A204.1 (cell line): ENCODE measurements around the gene CCDC24.

Experiments
- FAIRE-seq: peaks from 2 replicates; lab custom pipeline; 2012; peaks lifted over from hg19 to GRCh38; lab: Jason Lieb, UNC

Gene CCDC24

DNA sequence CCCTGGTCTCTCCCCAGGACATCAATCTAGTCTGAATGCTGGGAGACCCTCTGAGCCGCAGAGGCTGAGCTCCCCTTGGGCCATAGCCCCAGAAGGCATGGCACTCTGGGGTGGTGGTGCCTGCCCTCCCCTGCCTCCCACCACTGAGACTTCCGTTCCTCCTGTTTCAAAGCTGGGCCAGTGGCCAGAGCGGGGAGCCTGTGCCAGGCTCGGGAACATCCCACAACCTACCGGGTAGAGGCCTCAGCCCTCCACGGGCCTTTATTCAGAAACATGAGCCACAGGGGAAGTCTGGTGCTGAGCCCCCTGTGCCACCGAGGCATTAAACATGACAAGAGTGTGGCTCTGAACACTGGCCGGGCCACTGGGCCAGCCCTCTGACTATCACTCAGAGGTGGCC lies 8.1 kb downstream of the CCDC24 start:
- FAIRE-seq: no peak

DNA sequence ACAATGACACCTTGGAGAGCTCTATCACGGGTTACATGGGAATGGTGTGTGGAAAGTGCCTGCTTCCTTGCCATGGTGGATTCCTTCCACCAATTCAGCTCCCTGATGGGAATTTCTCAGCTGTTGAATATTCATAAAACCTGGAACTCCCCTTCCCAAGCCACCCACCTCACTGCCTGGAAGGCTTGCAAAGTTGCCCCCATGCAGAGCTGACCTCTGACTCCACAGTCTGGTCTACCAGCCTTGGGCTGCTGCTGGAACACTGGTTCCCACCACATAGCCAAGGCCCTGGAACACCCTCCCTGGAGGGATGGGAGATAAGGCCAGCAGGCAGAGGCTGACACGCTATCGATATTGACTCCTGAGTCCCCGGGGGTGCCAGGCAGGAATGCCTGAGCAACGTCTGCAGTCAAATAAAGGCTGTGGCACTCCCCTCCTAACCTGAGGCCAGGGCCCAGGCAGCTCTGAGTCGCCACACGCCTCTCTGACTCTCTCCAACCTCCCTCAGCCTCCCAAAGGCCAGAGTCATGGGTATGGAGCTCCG lies 8.8 kb downstream of the CCDC24 start:
- FAIRE-seq: no peak

DNA sequence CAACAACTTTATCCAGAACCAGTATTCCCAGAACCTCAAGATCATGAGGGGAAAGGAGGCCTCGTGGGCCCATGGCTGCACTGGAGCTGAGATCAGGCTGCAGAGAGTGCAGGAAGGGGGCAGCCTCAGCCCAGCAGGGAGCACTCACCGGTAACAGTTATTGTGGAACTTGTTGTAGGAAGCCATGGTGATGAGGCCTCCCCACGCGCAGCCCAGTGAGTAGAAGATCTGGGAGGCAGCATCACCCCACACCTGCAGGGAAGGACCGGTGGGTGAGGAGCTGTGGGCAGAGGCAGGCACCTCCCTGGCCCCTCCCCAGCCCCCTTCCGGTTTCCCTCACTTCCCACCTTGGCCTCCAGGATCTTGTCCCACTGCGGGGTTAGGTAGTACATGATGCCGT lies 10.8 kb downstream of the CCDC24 start:
- FAIRE-seq: no peak

DNA sequence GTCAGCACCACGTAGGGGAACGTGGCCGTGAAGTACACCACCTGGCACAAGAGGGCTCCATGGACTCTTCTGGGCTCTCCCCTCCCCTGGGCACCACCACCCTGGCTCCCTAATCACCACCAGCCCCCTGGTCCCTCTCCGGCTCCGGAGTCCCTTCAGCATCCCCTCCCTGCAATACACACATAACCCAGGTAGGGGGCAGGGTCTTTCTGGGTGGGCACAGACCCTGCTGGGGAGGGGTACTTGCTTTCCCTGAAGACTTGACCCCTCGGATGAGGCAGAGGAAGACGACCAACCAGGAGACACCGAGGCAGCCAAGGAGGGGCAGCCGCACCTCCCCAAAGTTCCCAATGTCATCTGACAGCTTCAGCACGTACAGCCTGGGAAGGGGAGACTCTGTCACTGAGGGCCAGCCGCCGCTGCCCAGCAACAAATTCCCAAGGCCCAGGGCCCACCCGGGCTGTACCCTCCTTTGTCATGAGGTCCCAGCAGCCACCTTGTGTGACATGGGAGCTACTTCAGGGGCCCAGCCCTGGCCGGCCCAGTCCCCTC lies 11.3 kb downstream of the CCDC24 start:
- FAIRE-seq: no peak

DNA sequence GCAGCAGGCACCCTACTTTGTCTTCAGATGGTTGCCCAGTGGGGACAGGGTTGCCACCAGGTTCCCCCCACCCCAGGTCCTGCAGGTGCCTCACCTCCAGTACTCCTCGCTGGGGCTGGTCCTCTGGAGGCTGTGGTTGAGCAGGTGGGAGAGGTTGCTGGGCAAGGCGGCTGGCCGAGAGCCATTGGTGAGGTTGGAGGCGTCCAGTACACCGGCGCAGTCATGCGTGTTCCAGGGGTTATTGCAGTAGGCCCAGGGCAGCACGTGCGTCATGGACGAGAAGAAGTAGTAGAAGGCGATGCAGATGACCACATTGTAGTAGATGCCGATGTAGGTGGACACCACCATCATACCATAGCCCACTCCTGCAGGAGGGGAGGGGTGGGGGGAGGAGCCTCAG lies 16.9 kb downstream of the CCDC24 start:
- no peak for FAIRE-seq

DNA sequence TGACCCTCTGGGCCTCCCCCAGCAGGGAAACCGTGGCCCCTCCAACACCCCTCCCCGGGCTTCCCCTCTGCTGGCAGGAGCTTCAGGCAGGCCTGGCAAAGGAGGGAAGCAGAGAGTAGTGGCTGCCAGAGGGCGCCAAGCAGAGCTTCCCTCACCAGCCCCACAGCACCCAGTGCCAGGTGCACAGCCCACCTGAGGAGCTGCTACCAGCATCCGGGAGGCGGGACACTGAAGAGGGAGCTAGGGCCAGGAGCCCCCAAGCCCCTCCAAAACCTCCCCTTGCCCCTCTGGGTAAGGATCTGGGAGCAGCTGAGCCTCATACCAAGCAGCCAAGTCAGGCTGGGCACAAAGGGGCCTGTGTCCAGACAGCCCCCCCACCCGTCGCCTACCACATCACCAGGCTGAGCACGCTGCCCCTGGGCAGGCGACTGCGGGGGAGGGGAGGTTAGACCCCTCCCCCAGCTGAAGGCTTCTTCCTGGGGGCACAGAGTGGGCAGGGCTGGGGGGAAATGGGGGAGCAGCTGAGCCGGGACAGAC lies 19.6 kb downstream of the CCDC24 start:
- FAIRE-seq: no peak

DNA sequence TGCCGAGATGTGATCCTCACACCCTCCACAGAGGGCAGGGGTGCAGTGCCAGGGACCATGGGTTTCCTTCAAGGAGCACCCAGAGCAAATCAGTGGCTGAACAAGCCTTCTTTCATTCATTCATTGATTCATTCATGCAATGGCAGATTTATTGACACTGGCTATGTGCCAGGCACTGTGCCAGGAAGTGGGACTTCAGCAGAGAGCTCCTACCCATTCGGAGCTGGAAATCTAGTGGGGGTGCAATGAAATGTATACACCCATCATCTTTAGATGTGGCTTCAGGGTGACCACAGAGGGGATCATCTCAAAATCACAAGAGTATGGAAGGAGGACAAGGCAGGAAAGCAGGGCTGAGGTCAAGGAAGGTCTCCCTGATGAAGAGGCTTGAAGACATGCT lies 21.0 kb downstream of the CCDC24 start:
- FAIRE-seq: no peak

DNA sequence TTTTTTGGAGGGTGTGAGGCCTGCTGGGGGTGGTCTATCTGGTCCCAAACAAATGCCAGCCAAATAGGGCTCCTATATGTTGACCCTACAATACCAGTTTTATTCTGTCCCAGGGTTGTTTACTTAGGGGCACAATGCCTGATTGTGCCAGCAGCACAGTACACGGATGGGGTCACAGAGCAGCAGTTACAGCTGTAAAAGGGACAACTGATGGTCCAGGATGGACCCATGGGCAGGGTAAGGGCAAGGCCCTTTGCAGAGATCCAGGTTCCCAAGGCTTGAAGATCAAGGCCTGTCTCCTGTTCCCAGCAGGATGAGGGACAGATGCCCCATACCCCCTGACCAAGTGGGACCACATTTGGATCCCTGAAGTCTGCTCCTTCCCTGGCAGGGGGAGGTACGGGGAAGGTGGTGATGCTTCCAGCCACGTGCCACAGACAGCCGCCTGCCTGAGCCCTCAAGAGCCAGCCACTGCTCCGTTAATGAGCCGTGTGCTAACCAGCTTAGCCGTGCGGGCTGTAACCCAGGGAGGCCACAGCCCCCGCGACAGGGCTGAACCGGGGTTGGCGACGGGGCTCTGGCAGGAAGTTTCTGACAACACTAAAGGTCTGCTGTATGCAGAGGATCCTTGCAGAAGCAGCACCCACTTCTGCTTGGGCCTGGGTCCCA lies 21.7 kb downstream of the CCDC24 start:
- FAIRE-seq: no peak

DNA sequence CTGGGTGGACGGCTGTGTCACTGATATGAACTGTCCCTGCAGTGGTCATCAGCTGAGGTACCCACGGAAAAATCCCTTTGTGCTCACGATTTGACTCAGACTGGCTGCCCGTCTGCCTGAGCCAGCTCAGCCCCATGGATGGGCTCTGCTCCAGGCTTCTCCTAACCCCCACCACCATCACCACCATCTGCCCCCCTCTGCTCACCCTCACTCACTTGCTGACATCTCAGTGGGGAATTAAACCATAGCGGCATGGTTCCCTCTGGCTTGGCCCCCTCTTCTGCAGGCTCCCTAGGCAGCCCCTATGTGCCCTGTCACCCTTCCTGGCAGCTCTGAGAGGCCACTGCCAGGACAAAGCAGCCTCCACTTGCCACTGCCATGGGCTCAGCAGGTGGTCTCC lies 22.6 kb downstream of the CCDC24 start:
- FAIRE-seq: no peak

DNA sequence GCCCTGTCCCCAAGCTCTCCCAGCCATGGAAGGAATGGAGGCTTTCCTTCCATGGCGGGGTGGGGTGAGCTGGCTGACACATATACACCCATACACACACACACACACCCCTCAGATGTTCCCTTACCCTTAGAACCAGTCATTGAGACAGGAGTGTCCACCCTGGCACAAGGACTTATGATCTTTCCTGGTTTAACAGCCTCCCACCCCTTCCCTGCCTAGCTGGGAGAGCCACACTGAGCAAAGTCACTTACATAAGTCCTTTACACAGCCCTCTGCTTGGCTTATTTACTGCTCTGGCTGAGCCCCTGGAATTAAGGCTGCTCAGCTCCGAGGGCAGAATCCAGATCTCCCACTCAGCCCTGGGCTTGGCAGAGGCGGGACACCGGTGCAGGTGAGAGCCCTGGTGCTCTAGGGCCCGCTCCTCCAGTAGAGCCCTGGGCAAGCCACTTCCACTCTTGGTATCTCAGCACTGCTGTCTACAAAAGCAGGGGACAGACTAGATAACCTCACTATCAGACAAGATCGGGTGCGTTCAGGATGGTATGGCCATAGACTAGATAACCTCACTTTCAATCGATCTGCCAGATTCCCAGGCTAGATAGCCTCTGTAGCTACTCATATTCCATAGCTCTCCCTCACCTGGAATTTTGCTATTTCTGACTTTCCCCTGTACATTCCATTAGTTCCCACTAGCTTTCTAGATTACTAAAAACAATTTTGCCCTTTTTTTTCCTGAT lies 23.1 kb downstream of the CCDC24 start:
- no peak for FAIRE-seq

DNA sequence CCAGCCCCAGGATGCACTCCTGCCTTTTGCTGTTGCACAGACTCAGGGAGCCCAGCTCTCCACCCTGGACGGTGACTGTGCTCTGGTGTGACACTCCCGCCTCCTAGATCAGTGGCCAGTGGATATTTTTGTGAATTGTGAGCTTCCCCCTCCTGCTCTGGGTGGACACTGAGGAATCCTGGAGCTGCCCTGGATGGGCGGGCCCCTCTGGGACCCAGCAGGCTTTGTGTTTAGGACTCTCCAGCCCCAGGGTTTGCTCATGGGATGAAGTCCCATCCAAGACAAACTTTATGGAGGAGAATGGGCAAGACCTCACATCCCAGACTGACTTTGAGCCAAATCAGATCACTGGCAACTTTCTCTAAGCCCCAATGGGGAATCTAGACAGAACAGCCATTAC lies 23.8 kb downstream of the CCDC24 start:
- FAIRE-seq: no peak

DNA sequence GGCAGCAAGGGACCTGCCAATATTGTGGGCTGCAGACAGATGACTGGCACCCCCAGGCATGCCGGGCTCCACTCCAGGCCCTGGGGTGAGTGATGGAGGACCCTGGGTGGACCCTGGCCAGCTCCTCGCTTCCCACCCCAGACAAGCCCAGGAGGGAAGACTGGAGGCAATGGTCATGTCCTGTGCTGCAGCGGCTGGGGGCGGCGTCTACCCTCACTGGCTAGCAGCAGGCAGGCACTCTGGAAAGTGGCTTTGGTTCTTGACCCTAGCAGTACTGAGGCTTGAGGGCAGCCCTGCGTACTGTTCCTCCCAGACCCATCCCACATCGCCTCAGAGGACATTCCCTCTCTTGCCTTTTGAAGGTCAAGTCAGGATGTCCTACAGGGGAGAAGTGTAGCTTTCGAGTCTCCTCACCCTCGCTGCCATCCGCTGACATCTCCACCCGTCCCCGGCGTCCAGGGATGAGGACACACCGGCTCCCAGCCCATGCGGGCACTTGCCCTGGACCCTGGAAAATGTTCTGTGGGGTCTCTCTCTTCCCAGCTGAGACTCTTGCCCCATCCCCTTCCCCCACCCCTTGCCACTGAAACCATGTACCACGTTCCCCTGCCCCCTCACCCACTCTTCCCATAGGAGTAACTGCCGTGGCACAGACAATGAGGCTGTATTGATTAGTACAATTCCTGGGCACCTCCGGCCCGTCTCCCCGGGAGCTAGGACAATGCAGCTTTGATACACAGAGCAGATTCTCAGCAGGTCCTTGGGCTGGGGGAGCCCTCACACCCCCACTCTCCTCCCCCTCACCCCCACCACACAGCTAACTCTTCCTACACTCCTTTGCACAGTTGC lies 24.9 kb downstream of the CCDC24 start:
- FAIRE-seq: no peak

DNA sequence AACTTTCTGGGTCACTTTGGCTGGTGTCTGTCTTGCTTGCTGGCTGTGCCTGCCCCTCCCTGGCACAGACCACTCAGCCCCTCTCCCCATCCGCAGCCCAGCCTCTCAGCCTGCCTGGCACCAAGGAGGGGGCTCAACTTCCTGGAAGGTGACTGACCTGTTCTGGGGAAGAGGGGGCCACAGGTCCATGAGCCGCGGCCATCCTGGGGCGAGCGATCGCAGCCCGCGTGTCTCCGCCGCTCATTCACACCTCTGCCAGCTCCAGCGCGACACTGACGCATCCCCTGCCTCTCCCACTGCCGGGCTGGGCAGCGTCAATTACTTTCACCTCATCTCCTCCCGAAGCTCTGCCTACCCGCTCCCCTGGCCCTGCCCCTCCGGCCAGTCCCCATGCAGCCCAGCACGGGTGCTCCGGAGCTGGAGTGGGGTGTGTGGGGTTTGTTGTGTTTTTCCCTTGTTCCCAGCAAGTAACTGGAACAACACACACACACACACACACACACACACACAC lies 25.5 kb downstream of the CCDC24 start:
- FAIRE-seq: no peak

DNA sequence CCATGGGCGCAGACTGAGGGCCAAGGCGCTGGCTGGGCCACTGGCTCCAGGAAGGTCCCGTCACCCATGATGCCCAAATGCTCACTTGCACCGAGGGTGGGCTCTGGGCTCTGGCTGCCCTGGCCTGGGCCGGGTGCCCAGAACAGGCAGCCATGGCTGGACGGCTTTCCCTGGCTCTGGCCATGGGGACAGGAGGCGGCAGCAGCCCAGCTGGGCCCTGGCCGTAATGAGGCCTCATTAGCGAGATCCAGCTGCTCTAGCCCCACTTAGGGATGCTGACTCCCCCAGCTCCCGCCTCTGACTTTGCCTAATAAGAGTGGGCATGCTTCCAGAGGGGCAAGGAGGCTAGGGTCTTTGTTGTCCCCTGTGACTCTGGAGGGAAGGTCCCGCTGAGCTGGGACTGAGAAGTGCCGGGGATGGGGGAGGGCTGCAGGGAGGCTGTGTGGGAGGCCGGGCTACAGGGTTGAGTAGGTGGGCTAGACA lies 28.1 kb downstream of the CCDC24 start:
- FAIRE-seq: no peak

DNA sequence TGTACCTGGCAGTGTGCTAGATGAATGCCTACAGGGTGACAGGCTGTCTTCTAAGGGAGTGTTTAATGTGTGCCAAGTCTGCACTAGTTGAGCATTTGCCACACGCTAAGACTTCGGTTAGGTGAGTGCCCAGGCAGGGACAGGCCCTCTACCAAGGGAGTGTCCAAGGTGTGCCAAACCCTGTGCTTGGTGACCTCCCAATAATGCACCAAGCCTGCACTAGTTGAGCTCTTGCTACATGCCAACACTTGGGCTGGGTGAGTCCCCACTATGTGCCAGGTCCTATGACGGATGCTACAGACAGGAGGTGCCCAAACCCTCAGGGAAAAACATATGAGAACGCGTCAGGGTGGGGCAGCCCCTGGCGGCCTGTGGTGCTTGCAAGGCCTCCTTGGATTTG lies 29.1 kb downstream of the CCDC24 start:
- FAIRE-seq: no peak

DNA sequence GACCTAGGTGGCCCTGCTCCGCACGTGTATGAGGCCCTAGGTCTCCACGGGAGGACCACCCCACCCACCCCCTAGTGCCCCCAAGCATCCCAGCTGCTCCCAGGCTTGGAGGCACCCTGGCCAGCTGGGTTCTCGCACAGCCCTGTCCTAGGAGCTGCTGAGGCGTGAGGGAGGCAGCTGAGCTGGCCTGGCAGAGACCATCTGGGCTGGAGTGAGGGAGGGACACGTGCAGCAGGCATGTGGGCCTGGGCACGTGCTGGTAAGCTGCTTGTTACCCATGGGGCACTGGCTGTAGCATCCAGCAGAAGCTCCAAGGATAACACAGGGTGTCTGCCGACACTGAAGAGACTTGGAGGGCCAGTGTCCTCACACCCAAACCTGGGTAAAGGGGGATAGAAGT lies 29.8 kb downstream of the CCDC24 start:
- FAIRE-seq: no peak

DNA sequence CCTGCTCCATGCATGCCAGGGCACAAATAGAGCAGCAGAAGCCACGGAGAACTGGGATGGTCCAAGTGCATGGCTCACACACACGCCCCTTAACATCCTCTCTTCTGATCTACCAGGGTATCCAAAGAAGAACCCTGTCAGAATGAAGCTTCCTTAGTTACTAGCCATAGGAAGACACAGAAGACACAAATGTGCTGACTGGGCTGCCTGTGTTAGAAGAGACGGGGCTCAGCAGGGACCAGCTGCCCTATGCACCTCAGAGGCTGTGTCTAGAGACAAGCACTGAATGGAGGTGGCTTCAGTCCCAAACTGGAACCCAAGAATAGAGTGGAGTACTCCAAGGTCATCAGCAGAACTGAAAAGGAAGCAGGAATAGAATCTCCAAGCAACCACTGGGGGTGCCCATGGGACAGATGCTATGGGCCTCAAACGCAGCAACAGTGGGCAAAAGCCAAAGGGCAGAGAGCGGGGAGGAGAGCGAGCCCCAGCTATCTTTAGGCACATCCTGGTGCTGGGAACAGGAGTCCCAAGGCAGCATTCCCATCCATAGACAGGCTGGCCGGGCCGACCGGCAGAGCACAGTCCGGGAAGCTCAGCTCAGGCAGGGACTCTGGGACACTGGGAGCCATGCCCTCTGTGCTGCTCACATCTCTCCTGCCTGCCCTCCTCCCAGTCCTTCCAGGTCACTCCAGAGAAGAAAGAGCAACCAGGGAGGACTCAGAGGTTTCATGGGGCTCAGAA lies 30.4 kb downstream of the CCDC24 start:
- no peak for FAIRE-seq

DNA sequence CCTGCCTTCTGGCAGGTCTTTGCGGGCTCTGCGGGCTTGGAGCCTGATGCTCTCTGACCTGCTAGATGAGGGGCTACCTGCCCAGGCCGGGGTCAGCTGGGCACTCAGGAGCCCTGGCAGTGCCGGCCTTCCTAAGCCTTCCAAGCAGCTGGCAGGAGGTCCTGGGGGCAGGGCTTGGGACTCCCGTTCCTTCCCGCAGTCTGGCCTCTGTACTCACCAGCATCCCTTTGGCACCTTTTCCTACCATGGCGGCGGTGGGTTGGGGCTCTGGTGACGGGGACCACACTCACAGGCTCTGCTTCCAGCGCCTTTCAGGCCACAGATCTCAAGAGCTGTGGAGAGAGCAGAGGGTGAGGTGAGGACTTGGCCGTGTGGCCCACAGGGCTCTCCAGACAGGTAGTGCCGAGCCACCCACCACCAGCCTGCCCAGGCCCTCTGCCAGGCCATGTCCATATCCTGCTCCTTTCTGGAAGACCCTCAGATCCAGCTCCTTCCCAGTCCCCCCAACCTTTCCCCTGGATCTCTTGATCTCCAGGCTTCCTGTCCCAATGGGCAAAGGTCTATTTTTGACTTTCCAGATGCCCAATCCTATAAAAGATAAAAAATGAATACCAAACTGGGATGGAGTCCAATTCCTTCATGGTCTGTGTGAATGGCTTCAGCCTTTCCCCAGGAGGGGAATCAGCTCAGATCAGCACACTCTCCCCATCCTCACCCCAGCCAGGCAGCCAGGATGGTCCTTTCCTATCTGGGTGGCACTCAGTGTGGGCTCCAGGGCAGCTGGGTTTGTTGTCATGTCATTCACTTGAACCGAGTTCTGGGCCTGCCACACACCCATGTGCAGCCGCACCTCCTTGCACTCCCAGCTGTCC lies 32.9 kb downstream of the CCDC24 start:
- FAIRE-seq: no peak

DNA sequence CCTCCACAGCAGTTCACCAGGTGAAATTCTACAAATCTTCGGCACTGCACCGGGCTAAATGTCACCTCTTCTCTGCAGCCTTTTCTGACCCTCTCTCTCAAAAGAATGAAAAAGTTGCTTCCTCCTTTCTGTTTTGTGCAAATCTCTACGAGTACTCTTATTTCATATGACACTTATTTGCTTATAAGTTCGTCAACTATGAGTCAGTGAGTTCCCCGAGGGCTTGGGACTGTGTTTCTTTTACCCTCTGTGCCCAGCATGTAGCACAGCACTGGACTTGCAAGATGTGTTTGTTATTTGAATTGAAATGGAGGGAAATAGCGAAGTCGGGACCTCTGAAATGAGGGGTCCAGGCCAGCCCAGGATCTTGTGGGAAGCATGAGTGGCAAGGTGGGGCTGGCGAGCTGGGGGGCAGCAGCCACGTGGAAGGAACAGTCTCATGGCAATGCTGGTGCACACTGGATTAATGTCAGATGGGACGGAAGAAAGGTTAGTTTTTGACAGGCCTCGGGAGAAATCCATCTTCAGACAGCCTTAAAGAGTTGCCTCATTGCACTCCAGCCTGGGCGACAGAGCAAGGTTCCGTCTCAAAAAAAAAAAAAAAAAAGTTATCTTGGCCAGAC lies 33.6 kb downstream of the CCDC24 start:
- no peak for FAIRE-seq

DNA sequence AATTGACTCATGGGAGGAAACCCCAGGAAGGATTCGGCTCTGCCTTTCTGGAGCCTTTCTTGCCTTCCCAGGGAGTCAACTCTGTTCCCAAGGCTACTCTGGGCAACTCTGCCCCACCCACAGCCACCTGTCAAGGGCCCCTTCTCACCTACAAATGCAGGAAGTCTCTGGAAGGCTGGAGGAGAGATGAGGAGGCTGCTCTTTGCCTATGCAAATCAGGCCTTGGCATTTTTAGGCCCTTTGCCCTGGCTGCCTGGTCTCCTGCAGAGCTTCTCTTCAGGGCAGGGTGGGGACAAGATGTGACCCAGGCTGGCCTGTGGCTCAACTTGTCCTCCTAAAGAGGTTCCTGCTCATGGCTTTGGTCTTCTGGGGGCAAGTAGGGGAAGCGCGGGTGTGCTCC lies 34.4 kb downstream of the CCDC24 start:
- no peak for FAIRE-seq
